Peyer's patch (tissue), 4 donors: ENCODE measurements around the gene B4GALT1. TPM values are rescaled to one million over a fixed set of nuclear protein-coding genes. Genes with fewer than 3 reads are reported as not detected.

Source experiments
- DNase-seq, 3 donors: peaks; one replicate each; pipeline ENCODE4 v3.0.0-alpha.2; 2017 to 2019
- H3K27ac ChIP-seq, 4 donors: fragments of 200-600 bp; sonication (generic); one replicate each; pipeline ENCODE4 v1.5.1; 2016 to 2019
- H3K27me3 ChIP-seq, 2 donors: fragments of 200-600 bp; sonication (generic); one replicate each; pipeline ENCODE4 v1.5.1; 2019
- H3K36me3 ChIP-seq, 3 donors: fragments of 200-600 bp; sonication (generic); one replicate each; pipeline ENCODE4 v1.5.1; 2016 to 2019
- H3K4me1 ChIP-seq, 4 donors: fragments of 200-600 bp; sonication (generic); one replicate each; pipeline ENCODE4 v1.5.1; 2016 to 2019
- H3K4me3 ChIP-seq, 4 donors: fragments of 200-600 bp; sonication (generic); 1 replicate in 3 of 4; 2 replicates in 1 of 4; pipeline ENCODE4 v1.5.1; 2016 to 2019; ENCODE audit warnings: mild to moderate bottlenecking in 1 of 4
- H3K9me3 ChIP-seq, 4 donors: fragments of 200-600 bp; sonication (generic); one replicate each; pipeline ENCODE4 v1.5.1; 2016 to 2019; ENCODE audit warnings: mild to moderate bottlenecking in 1 of 4
- POLR2A ChIP-seq, 2 donors: fragments of 450-650 bp; IDR thresholded peaks; one replicate each; pipeline ENCODE4 v1.5.1; 2017; ENCODE audit warnings: antibody characterized with exemption in 2 of 2, mild to moderate bottlenecking in 2 of 2, moderate library complexity in 2 of 2
- total RNA-seq, 4 donors: library from RNA; depleted of rRNA; stranded (reverse); fragments of >200 nt; gene quantifications; one replicate each; pipeline ENCODE4 v1.1.0, GENCODE V29; 2016
- TF ChIP-seq, protein P1 (sequence below), 6 experiments: fragments of 450-650 bp in 4 of 6; fragments of 200-600 bp in 2 of 6; sonication (generic) in 1 of 6; IDR thresholded peaks; one replicate each; pipeline ENCODE4 v1.5.1; 2017 to 2019; ENCODE audit warnings: antibody characterized with exemption in 6 of 6, mild to moderate bottlenecking in 3 of 6, moderate library complexity in 1 of 6

B4GALT1 gene
- total RNA-seq, 4 donors from 2014 or later = 26.4 to 65.3 (median 44.1) TPM

DNA sequence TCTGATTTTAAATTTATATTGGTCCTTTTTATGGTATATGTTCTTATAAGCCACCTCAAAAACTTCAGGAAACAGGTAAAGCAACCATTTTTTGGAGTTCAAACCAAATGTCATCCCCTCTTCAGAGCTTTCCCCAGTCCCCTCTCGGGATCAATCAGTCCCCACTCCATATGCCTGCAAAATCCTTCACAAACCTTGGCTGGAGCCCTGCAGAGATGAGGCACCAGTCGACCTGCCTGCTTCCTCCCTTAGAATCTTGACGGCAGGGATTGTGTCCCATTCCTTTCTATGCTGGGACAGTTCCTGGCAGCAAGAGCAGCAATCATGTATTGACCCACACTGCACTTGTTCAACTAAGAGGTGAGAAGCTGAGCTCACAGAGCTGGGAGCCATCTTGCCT lies 22.6 kb downstream of the B4GALT1 start:
- TF ChIP-seq, protein P1, sequence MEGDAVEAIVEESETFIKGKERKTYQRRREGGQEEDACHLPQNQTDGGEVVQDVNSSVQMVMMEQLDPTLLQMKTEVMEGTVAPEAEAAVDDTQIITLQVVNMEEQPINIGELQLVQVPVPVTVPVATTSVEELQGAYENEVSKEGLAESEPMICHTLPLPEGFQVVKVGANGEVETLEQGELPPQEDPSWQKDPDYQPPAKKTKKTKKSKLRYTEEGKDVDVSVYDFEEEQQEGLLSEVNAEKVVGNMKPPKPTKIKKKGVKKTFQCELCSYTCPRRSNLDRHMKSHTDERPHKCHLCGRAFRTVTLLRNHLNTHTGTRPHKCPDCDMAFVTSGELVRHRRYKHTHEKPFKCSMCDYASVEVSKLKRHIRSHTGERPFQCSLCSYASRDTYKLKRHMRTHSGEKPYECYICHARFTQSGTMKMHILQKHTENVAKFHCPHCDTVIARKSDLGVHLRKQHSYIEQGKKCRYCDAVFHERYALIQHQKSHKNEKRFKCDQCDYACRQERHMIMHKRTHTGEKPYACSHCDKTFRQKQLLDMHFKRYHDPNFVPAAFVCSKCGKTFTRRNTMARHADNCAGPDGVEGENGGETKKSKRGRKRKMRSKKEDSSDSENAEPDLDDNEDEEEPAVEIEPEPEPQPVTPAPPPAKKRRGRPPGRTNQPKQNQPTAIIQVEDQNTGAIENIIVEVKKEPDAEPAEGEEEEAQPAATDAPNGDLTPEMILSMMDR (IDR thresholded peaks at IDR 0.05) = no peak
- no peak for TF ChIP-seq POLR2A (IDR thresholded peaks at IDR 0.05)
- Histone ChIP-seq H3K27ac (peak overlapping the region in 1 of 4 donors; percentile 62), H3K36me3 (no peaks in the 10 kb centered on the region), H3K4me3 (no peak overlapping the region), H3K27me3 (no peaks in the 10 kb centered on the region), H3K9me3 (no peaks in the 10 kb centered on the region), H3K4me1 (peaks cover 0 to 50% (median 34%) of the 10 kb centered on the region in 4 donors)
- peak in 2 of 3 donors; percentile 12 to 19 for DNase-seq

DNA sequence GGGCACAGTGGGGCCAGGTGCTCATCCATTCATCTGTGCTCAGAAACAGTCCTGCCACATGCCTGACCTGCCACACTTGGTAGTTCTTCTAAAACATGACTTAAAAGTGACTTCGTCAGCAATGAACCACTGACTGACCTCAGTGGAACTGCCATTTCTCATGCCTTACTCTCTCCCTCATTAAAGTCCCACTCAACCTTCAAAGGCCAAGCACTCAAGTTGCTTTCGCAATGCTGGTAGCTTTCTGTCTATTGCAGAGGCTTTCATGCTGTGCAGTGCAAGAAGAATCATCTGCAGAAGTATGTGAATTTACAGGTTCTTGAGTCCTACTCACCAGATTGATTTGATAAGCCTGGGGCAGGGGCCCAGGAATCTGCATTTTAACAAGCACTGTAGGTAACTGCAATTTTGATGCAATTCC lies 23.9 kb downstream of the B4GALT1 start:
- peaks cover 3 to 60% (median 42%) of the 10 kb centered on the region in 4 donors for H3K4me1 ChIP-seq
- H3K4me3 ChIP-seq = no peak overlapping the region
- H3K36me3 ChIP-seq = no peaks in the 10 kb centered on the region
- TF ChIP-seq POLR2A (IDR thresholded peaks at IDR 0.05) = no peak
- TF ChIP-seq, protein P1 (IDR thresholded peaks at IDR 0.05) = no peak
- peak in 1 of 3 donors; percentile 46 for DNase-seq
- peak overlapping the region in 1 of 4 donors; percentile 62 for H3K27ac ChIP-seq
- no peaks in the 10 kb centered on the region for H3K9me3 ChIP-seq
- H3K27me3 ChIP-seq = no peaks in the 10 kb centered on the region

DNA sequence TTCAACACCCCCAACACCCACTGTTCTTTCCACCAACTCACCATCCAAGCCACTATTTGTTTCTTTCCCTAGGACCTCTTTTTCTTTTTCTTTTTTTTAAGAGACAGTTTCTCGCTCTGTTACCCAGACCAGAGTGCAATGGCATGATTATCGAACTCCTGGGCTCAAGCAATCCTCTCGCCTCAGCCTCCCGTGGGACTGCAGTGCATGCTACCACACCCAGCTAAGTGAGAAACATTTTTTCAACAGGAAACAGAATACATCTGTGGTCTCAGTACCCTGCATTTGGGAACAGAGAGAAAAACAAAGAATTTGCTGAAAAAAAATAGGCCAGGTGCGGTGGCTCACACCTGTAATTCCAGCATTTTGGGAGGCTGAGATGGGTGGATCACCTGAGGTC lies 24.6 kb downstream of the B4GALT1 start:
- DNase-seq = peak in 2 of 3 donors; percentile 65 to 68
- Histone ChIP-seq H3K9me3 (no peaks in the 10 kb centered on the region), H3K4me1 (peaks cover 3 to 62% (median 46%) of the 10 kb centered on the region in 4 donors), H3K36me3 (no peaks in the 10 kb centered on the region), H3K27ac (peak overlapping the region in 2 of 4 donors; percentile 24 to 62), H3K27me3 (no peaks in the 10 kb centered on the region), H3K4me3 (no peak overlapping the region)
- no peak for TF ChIP-seq POLR2A (IDR thresholded peaks at IDR 0.05)
- TF ChIP-seq, protein P1 (IDR thresholded peaks at IDR 0.05) = no peak

DNA sequence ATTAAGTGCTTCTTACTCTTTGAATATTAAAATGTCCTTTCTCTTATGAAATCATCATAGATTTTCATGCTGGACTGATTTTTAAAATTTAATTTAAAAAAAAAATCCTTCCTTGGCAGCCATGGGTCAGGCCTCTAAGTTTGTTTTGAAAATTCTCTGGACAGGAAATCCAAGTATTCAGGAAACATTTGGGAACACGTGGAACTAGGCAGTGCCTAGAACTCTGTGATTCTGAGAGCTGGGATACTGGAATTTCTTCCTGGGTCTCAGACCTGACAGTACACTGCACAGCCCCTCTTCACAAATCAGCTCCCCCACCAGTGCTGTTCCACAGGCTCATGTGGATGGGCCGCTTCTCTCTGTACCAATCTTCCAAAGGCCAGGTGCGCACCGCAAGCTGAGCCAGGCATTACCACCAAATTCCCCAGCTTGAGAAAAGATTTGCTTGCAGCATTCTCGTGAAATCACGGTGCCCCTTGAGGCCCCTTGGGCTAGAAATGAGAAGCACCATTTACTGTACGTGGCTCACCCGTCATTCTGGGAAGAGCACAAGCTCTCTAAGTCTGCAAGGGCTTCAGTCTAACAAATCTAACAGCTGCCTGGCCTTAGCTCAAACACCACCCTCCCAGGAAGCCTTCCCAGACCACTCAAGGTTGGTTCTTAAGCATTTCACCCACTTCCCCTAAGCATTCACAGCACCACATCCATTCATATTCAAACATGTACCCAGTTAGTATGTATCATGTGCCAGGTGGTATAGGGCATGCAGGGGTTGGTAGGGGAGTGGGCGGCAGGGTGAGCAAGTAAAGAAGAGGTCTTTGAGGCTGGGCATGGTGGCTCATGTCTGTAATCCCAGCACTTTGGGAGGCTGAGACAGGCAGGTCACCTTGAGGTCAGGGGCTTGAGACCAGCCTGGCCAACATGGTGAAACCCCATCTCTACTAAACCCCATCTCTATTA lies 26.5 kb downstream of the B4GALT1 start:
- H3K9me3 ChIP-seq = no peaks in the 10 kb centered on the region
- H3K4me3 ChIP-seq = no peak overlapping the region
- TF ChIP-seq, protein P1 (IDR thresholded peaks at IDR 0.05) = no peak
- no peak for TF ChIP-seq POLR2A (IDR thresholded peaks at IDR 0.05)
- peak overlapping the region; percentile 17 to 62 (median 36) for H3K27ac ChIP-seq
- DNase-seq = peak in 1 of 3 donors; percentile 44
- no peaks in the 10 kb centered on the region for H3K27me3 ChIP-seq
- peaks cover 3 to 59% (median 57%) of the 10 kb centered on the region in 4 donors for H3K4me1 ChIP-seq
- no peaks in the 10 kb centered on the region for H3K36me3 ChIP-seq

DNA sequence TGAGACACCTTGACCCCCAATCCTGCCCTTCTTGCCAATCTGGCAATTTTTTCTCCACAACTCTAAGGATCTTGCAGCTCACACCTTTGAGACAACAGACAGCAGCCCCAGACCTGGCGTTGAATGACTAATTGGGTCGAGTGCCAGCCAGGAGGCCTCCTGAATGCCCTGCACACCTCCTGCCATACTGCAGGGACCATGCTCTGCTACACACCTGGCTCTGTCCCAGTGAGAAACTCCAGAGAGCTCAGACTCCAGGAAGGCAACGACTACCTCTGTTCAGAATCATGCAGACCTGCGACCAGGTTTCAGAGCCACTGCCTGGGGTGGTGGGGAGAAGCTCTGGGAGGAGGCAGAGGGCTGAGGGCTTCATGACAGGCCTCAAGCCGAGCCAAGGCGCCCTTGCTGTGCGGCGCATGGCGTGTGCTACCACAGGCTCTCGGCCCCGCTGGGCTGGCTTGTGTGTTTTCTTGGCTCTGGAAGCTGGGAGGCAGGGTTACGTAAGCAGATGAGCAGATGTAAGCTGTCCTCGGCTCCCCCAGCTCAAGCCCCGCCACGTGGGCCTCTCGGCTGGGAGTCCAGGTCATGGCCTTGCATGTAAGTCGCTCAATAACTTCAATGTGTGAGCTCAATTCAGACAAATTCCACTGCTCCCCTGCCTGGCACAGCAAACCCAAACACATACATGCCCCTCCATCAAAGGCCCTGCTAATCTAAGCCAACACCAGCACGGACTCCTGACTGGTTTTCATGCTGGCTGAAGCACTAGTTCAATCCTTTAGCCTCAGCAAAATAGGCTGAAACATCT lies 27.5 kb downstream of the B4GALT1 start:
- peak in 2 of 3 donors; percentile 46 to 71 for DNase-seq
- H3K27ac ChIP-seq = peak overlapping the region; percentile 9 to 62 (median 36)
- no peaks in the 10 kb centered on the region for H3K27me3 ChIP-seq
- peak overlapping the region in 1 of 4 donors; percentile 7 for H3K4me3 ChIP-seq
- peaks cover 3 to 67% (median 58%) of the 10 kb centered on the region in 4 donors for H3K4me1 ChIP-seq
- TF ChIP-seq POLR2A (IDR thresholded peaks at IDR 0.05) = no peak
- TF ChIP-seq, protein P1 (IDR thresholded peaks at IDR 0.05) = no peak
- no peaks in the 10 kb centered on the region for H3K9me3 ChIP-seq
- peaks cover 0 to 6% (median 0%) of the 10 kb centered on the region in 3 donors for H3K36me3 ChIP-seq
